ENCODE results near the gene ARHGEF26.

GRCh38 chr3:154126651-154127050 is 5.5 kb downstream of the ARHGEF26 start:
- TF ChIP-seq EZH2 (IDR thresholded peaks at IDR 0.05; ENCODE audit: borderline replicate concordance, low read length) (no peak), CTCF (IDR thresholded peaks at IDR 0.05; ENCODE audit: low read length) (no peak)

All from OCI-LY1 (cell line).